ENCODE measurements around the gene IQSEC1. TPM values are rescaled to one million over a fixed set of nuclear protein-coding genes. Genes with fewer than 3 reads are reported as not detected.
A peak's percentile ranks its signal among the peaks of the same experiment; 100 is the strongest.

The IQSEC1 gene
- total and polyA plus RNA-seq, 9 of the 15 experiments (the other 6 are each of a cell fraction or from before 2014, with no cell fraction given), result 0.56 to 39.0 (median 6.8) TPM

GRCh38 chr3:12868039-12869034 is 204.9 kb downstream of the IQSEC1 start (continued):
- TF ChIP-seq ZNF395 (CRISPR knock-in tag; IDR thresholded peaks at IDR 0.05), result 0 out of 2 replicates have a peak, but pooled peaks have one; percentile 58
- TF ChIP-seq ZC3H11A (IDR thresholded peaks at IDR 0.05; ENCODE audit: low read depth, low read length), result 0 out of 2 replicates have a peak, but pooled peaks have one; percentile 48
- TF ChIP-seq FOSL1 (tag; conservative IDR thresholded peaks at IDR 0.05), result peak; percentile 98
- peak; percentile 72; the same call in 1 of the 2 replicates for TF ChIP-seq ZNF263 (CRISPR knock-in tag; IDR thresholded peaks at IDR 0.05; ENCODE audit: borderline replicate concordance)
- 0 out of 4 replicates have a peak, but pooled peaks of 1 of the 2 experiments have one; percentile 81 for TF ChIP-seq MLX (CRISPR knock-in tag; conservative IDR thresholded peaks at IDR 0.05)
- peak in 1 of 2 experiments; percentile 73; a peak in 1 of 4 replicates for TF ChIP-seq ZNF318 (IDR thresholded peaks at IDR 0.05; ENCODE audit: borderline replicate concordance in 1 of 2, low read depth in 1 of 2)
- peak; percentile 83; the same call in 1 of the 2 replicates for TF ChIP-seq NR4A1 (CRISPR knock-in tag; IDR thresholded peaks at IDR 0.05)
- no peak; the same call in 1 of the 2 replicates for TF ChIP-seq NR4A1 (tag; IDR thresholded peaks at IDR 0.05)
- TF ChIP-seq ZBTB9 (CRISPR knock-in tag; IDR thresholded peaks at IDR 0.05), result peak; percentile 58; the same call in 1 of the 2 replicates
- peak; percentile 12; the same call in 1 of the 2 replicates for TF ChIP-seq MEF2D (tag; conservative IDR thresholded peaks at IDR 0.05; ENCODE audit: low read depth)
